ENCODE results near the gene RTL3. TPM values are rescaled to one million over a fixed set of nuclear protein-coding genes. Genes with fewer than 3 reads are reported as not detected.

Gene RTL3
- total and polyA plus RNA-seq, 2 of the 4 experiments (the other 2 are of a cell fraction), result 1.1 TPM

- ATAC-seq (ENCODE audit: low read depth) (no peak), DNase-seq (no peak)
- TF ChIP-seq MAZ (IDR thresholded peaks at IDR 0.05; ENCODE audit: borderline replicate concordance, low read depth, low read length) (no peak), FOS (IDR thresholded peaks at IDR 0.05; ENCODE audit: low read depth, low read length) (no peak), RFX5 (IDR thresholded peaks at IDR 0.05; ENCODE audit: low read depth, low read length) (no peak), USF2 (IDR thresholded peaks at IDR 0.05; ENCODE audit: low read depth, low read length) (no peak), BHLHE40 (IDR thresholded peaks at IDR 0.05; ENCODE audit: low read depth, low read length) (no peak), SMC3 (IDR thresholded peaks at IDR 0.05; ENCODE audit: low read depth, low read length) (no peak)
- TF ChIP-seq, protein P1, sequence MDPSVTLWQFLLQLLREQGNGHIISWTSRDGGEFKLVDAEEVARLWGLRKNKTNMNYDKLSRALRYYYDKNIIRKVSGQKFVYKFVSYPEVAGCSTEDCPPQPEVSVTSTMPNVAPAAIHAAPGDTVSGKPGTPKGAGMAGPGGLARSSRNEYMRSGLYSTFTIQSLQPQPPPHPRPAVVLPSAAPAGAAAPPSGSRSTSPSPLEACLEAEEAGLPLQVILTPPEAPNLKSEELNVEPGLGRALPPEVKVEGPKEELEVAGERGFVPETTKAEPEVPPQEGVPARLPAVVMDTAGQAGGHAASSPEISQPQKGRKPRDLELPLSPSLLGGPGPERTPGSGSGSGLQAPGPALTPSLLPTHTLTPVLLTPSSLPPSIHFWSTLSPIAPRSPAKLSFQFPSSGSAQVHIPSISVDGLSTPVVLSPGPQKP (IDR thresholded peaks at IDR 0.05; ENCODE audit: borderline replicate concordance, low read depth, low read length), result no peak
- dilution Hi-C loops (cut with HindIII; ENCODE audit: low sequenced_read_pairs, unreplicated experiment), result no loop called here
- no peak overlapping the region for H2AFZ ChIP-seq (replicated peaks; ENCODE audit: low read length, poor library complexity)
- ChIA-PET CTCF (no interaction called here), POLR2A (ENCODE audit: unreplicated experiment) (no interaction called here)
- intact Hi-C loops (cut with micrococcal nuclease), result no loop called here
- H4K5ac ChIP-seq (ENCODE audit: low read depth, low read length), result no peak overlapping the region
- in situ Hi-C loops (cut with MboI; ENCODE audit: low sequenced_read_pairs), result no loop called here
- no peak overlapping the region for H3K4me3 ChIP-seq (ENCODE audit: insufficient read depth, low read depth, low read length)
- no peak overlapping the region; the same call in 1 of the 2 replicates for H3K14ac ChIP-seq (replicated peaks; ENCODE audit: low read depth, low read length)
- H3K23ac ChIP-seq (ENCODE audit: low read depth, low read length), result peak overlapping the region; percentile 4; the same call in 1 of the 2 replicates
- peaks cover 4% of the 10 kb centered on the region; the same call in 1 of the 2 replicates for H3K9me1 ChIP-seq (ENCODE audit: insufficient read depth, low read length)
- H3K4ac ChIP-seq (ENCODE audit: low read depth, low read length), result peak overlapping the region; percentile 52; the same call in 1 of the 2 replicates
- no peaks in the 10 kb centered on the region for H3K79me1 ChIP-seq (ENCODE audit: low read depth in 1 of 2, low read length in 2 of 2)
- H3K56ac ChIP-seq (ENCODE audit: extremely low read depth, insufficient read depth, low read length), result no peak overlapping the region; the same call in 1 of the 2 replicates
- peak overlapping the region; percentile 81; the same call in 1 of the 3 replicates for H2BK15ac ChIP-seq (ENCODE audit: low read depth, low read length)
- H3K36me3 ChIP-seq (ENCODE audit: control insufficient read depth, insufficient read depth, low read length), result no peaks in the 10 kb centered on the region
- no peak overlapping the region for H3K27ac ChIP-seq (ENCODE audit: insufficient read depth, low read length)
- peak overlapping the region; percentile 12; the same call in 1 of the 2 replicates for H3K18ac ChIP-seq (ENCODE audit: low read depth, low read length)
- H2BK5ac ChIP-seq (ENCODE audit: low read depth, low read length, poor library complexity, severe bottlenecking), result no peak overlapping the region
- no peak overlapping the region; the same call in 1 of the 2 replicates for H3K4me2 ChIP-seq (ENCODE audit: low read depth, low read length)
- no peaks in the 10 kb centered on the region; the same call in 1 of the 2 replicates for H3K27me3 ChIP-seq (ENCODE audit: control insufficient read depth, insufficient read depth, low read length)
- H4K8ac ChIP-seq (ENCODE audit: low read depth in 2 of 2, low read length in 2 of 2), result peak overlapping the region; percentile 8 to 42; a peak in 1 of 4 replicates
- peak overlapping the region; percentile 32; the same call in 1 of the 2 replicates for H2BK20ac ChIP-seq (ENCODE audit: low read depth, low read length)
- peak overlapping the region; percentile 4; the same call in 1 of the 2 replicates for H4K91ac ChIP-seq (ENCODE audit: insufficient read depth, low read depth, low read length)
- BruUV-seq (replicated peaks), result no TSS peak
- peaks cover 3% of the 10 kb centered on the region for H3K4me1 ChIP-seq (ENCODE audit: control insufficient read depth, insufficient read depth, low read length)
- no peak overlapping the region for H2AK9ac ChIP-seq (replicated peaks; ENCODE audit: low read depth, low read length, poor library complexity)
- H4K20me1 ChIP-seq (ENCODE audit: insufficient read depth, low read length), result no peaks in the 10 kb centered on the region
- no peaks in the 10 kb centered on the region for H3K9me3 ChIP-seq (ENCODE audit: control insufficient read depth, insufficient read depth, low read length)
- WGBS, 2 experiments (ENCODE audit: extremely low coverage in 2 of 2, insufficient read length in 1 of 2), result no CpG with 5 or more reads among the region's 6 CpGs
- H2BK120ac ChIP-seq (ENCODE audit: low read depth, low read length), result peak overlapping the region; percentile 65
- H2AK5ac ChIP-seq (ENCODE audit: low read depth, low read length), result 0 out of 2 replicates have a peak overlapping the region, but pooled peaks have one; percentile 3
- no peak overlapping the region for H3K9ac ChIP-seq (ENCODE audit: low read depth, low read length)
Measured at GRCh38 chrX:78658414-78658813, 714 bp downstream of the RTL3 start.

Data from IMR-90 (cell line).